ENCODE results near the gene GRID1.

- TF ChIP-seq CTCF (IDR thresholded peaks at IDR 0.05): peak in 1 of 6 experiments; percentile 14
- TF ChIP-seq POLR2A (IDR thresholded peaks at IDR 0.05): no peak
These were observed 17.1 kb downstream of the GRID1 start for GRCh38 chr10:86349474-86349873.

Data from thyroid gland (tissue), 4 donors.